Measurements from ENCODE around the gene CAMSAP1.

Gene CAMSAP1

GRCh38 chr9:135787776-135788575 is 119.4 kb downstream of the CAMSAP1 start:
- no CpG with 5 or more reads among the region's 38 CpGs for WGBS, 2 donors (ENCODE audit: extremely low coverage in 2 of 2, insufficient read length in 2 of 2, insufficient replicate concordance in 1 of 2)
- Histone ChIP-seq H3K4me2 (ENCODE audit: insufficient read depth, low read length, poor library complexity, severe bottlenecking) (no peak overlapping the region), H3K23ac (ENCODE audit: low read depth, low read length, poor library complexity) (peak overlapping the region; percentile 16), H4K91ac (ENCODE audit: low read depth, low read length, poor library complexity) (no peak overlapping the region), H2BK5ac (ENCODE audit: low read length) (peak overlapping the region; percentile 53), H3K4me1 (ENCODE audit: control insufficient read depth in 2 of 2, insufficient read depth in 1 of 2, low read depth in 1 of 2, low read length in 2 of 2) (no peaks in the 10 kb centered on the region), H3K14ac (ENCODE audit: low read length) (no peak overlapping the region), H3K27me3 (ENCODE audit: control insufficient read depth in 3 of 3, insufficient read depth in 3 of 3, low read depth in 1 of 3, low read length in 3 of 3) (peaks cover 0 to 54% (median 0%) of the 10 kb centered on the region in 3 experiments), H2BK12ac (ENCODE audit: low read length) (peak overlapping the region; percentile 41), H3K4ac (ENCODE audit: low read length) (no peak overlapping the region), H3K18ac (ENCODE audit: low read length) (peak overlapping the region; percentile 91), H3K9ac (ENCODE audit: low read depth, low read length, poor library complexity) (peak overlapping the region; percentile 2), H3K9me3 (replicated peaks in 1 of 2; ENCODE audit: control insufficient read depth in 2 of 2, insufficient read depth in 1 of 2, low read depth in 1 of 2, low read length in 2 of 2) (no peaks in the 10 kb centered on the region), H2AFZ (ENCODE audit: low read length) (no peak overlapping the region), H2BK120ac (ENCODE audit: low read depth, low read length) (no peak overlapping the region), H3K4me3 (ENCODE audit: low read length in 2 of 2) (no peak overlapping the region), H2AK5ac (ENCODE audit: low read depth, low read length) (peak overlapping the region; percentile 6), H3K27ac (replicated peaks; ENCODE audit: low read length) (no peak overlapping the region), H3K36me3 (replicated peaks in 1 of 2; ENCODE audit: control insufficient read depth in 2 of 2, insufficient read depth in 2 of 2, low read length in 2 of 2) (no peaks in the 10 kb centered on the region), H2BK15ac (ENCODE audit: low read length) (no peak overlapping the region), H3K79me1 (ENCODE audit: low read depth, low read length) (no peaks in the 10 kb centered on the region), H4K8ac (ENCODE audit: low read depth, low read length) (no peak overlapping the region)
- DNase-seq (ENCODE audit: low spot score) = no peak

- Histone ChIP-seq H3K4me2 (ENCODE audit: insufficient read depth, low read length, poor library complexity, severe bottlenecking) (no peak overlapping the region), H4K91ac (ENCODE audit: low read depth, low read length, poor library complexity) (no peak overlapping the region), H2BK15ac (ENCODE audit: low read length) (peak overlapping the region; percentile 83), H3K18ac (ENCODE audit: low read length) (peak overlapping the region; percentile 64), H3K14ac (ENCODE audit: low read length) (peak overlapping the region; percentile 90), H3K4me1 (ENCODE audit: control insufficient read depth in 2 of 2, insufficient read depth in 1 of 2, low read depth in 1 of 2, low read length in 2 of 2) (no peaks in the 10 kb centered on the region), H2BK5ac (ENCODE audit: low read length) (peak overlapping the region; percentile 53), H3K9ac (ENCODE audit: low read depth, low read length, poor library complexity) (peak overlapping the region; percentile 12), H3K27me3 (ENCODE audit: control insufficient read depth in 3 of 3, insufficient read depth in 3 of 3, low read depth in 1 of 3, low read length in 3 of 3) (peaks cover 0 to 57% (median 0%) of the 10 kb centered on the region in 3 experiments), H3K4me3 (ENCODE audit: low read length in 2 of 2) (no peak overlapping the region), H2AFZ (ENCODE audit: low read length) (no peak overlapping the region), H3K23ac (ENCODE audit: low read depth, low read length, poor library complexity) (peak overlapping the region; percentile 80), H3K79me1 (ENCODE audit: low read depth, low read length) (no peaks in the 10 kb centered on the region), H4K8ac (ENCODE audit: low read depth, low read length) (no peak overlapping the region), H2AK5ac (ENCODE audit: low read depth, low read length) (no peak overlapping the region), H3K4ac (ENCODE audit: low read length) (no peak overlapping the region), H3K36me3 (replicated peaks in 1 of 2; ENCODE audit: control insufficient read depth in 2 of 2, insufficient read depth in 2 of 2, low read length in 2 of 2) (no peaks in the 10 kb centered on the region), H2BK120ac (ENCODE audit: low read depth, low read length) (no peak overlapping the region), H3K27ac (replicated peaks; ENCODE audit: low read length) (no peak overlapping the region), H3K9me3 (replicated peaks in 1 of 2; ENCODE audit: control insufficient read depth in 2 of 2, insufficient read depth in 1 of 2, low read depth in 1 of 2, low read length in 2 of 2) (no peaks in the 10 kb centered on the region), H2BK12ac (ENCODE audit: low read length) (peak overlapping the region; percentile 41)
- no CpG with 5 or more reads among the region's 16 CpGs for WGBS, 2 donors (ENCODE audit: extremely low coverage in 2 of 2, insufficient read length in 2 of 2, insufficient replicate concordance in 1 of 2)
- no peak for DNase-seq (ENCODE audit: low spot score)
Measured at GRCh38 chr9:135787317-135787716, 120.0 kb downstream of the CAMSAP1 start.

- Histone ChIP-seq H3K9ac (ENCODE audit: low read depth, low read length, poor library complexity) (no peak overlapping the region), H3K4ac (ENCODE audit: low read length) (peak overlapping the region; percentile 37), H2BK5ac (ENCODE audit: low read length) (peak overlapping the region; percentile 13), H3K27ac (replicated peaks; ENCODE audit: low read length) (no peak overlapping the region), H3K4me3 (ENCODE audit: low read length in 2 of 2) (no peak overlapping the region), H3K27me3 (ENCODE audit: control insufficient read depth in 3 of 3, insufficient read depth in 3 of 3, low read depth in 1 of 3, low read length in 3 of 3) (peaks cover 0 to 61% (median 0%) of the 10 kb centered on the region in 3 experiments), H2AK5ac (ENCODE audit: low read depth, low read length) (peak overlapping the region; percentile 90), H3K18ac (ENCODE audit: low read length) (no peak overlapping the region), H3K79me1 (ENCODE audit: low read depth, low read length) (no peaks in the 10 kb centered on the region), H2BK15ac (ENCODE audit: low read length) (peak overlapping the region; percentile 83), H3K9me3 (replicated peaks in 1 of 2; ENCODE audit: control insufficient read depth in 2 of 2, insufficient read depth in 1 of 2, low read depth in 1 of 2, low read length in 2 of 2) (no peaks in the 10 kb centered on the region), H3K23ac (ENCODE audit: low read depth, low read length, poor library complexity) (peak overlapping the region; percentile 20), H2AFZ (ENCODE audit: low read length) (no peak overlapping the region), H2BK12ac (ENCODE audit: low read length) (peak overlapping the region; percentile 16), H4K91ac (ENCODE audit: low read depth, low read length, poor library complexity) (no peak overlapping the region), H3K4me1 (ENCODE audit: control insufficient read depth in 2 of 2, insufficient read depth in 1 of 2, low read depth in 1 of 2, low read length in 2 of 2) (no peaks in the 10 kb centered on the region), H3K36me3 (replicated peaks in 1 of 2; ENCODE audit: control insufficient read depth in 2 of 2, insufficient read depth in 2 of 2, low read length in 2 of 2) (no peaks in the 10 kb centered on the region), H4K8ac (ENCODE audit: low read depth, low read length) (no peak overlapping the region), H3K14ac (ENCODE audit: low read length) (peak overlapping the region; percentile 71), H3K4me2 (ENCODE audit: insufficient read depth, low read length, poor library complexity, severe bottlenecking) (no peak overlapping the region), H2BK120ac (ENCODE audit: low read depth, low read length) (peak overlapping the region; percentile 31)
- no peak for DNase-seq (ENCODE audit: low spot score)
- no CpG with 5 or more reads among the region's 44 CpGs for WGBS, 2 donors (ENCODE audit: extremely low coverage in 2 of 2, insufficient read length in 2 of 2, insufficient replicate concordance in 1 of 2)
Measured at GRCh38 chr9:135786146-135786690, 121.1 kb downstream of the CAMSAP1 start.

GRCh38 chr9:135785013-135785575 is 122.3 kb downstream of the CAMSAP1 start:
- H3K79me1 ChIP-seq (ENCODE audit: low read depth, low read length) = no peaks in the 10 kb centered on the region
- WGBS, 2 donors (ENCODE audit: extremely low coverage in 2 of 2, insufficient read length in 2 of 2, insufficient replicate concordance in 1 of 2) = no CpG with 5 or more reads among the region's 22 CpGs

More at GRCh38 chr9:135785013-135785575, 122.3 kb downstream of the CAMSAP1 start:
- H3K4ac ChIP-seq (ENCODE audit: low read length) = peak overlapping the region; percentile 53
- peaks cover 0 to 64% (median 0%) of the 10 kb centered on the region in 3 experiments for H3K27me3 ChIP-seq (ENCODE audit: control insufficient read depth in 3 of 3, insufficient read depth in 3 of 3, low read depth in 1 of 3, low read length in 3 of 3)
- H2BK5ac ChIP-seq (ENCODE audit: low read length) = no peak overlapping the region
- no peak overlapping the region for H3K23ac ChIP-seq (ENCODE audit: low read depth, low read length, poor library complexity)
- H3K36me3 ChIP-seq (replicated peaks in 1 of 2; ENCODE audit: control insufficient read depth in 2 of 2, insufficient read depth in 2 of 2, low read length in 2 of 2) = no peaks in the 10 kb centered on the region
- H3K18ac ChIP-seq (ENCODE audit: low read length) = peak overlapping the region; percentile 57
- no peak for DNase-seq (ENCODE audit: low spot score)
- no peaks in the 10 kb centered on the region for H3K4me1 ChIP-seq (ENCODE audit: control insufficient read depth in 2 of 2, insufficient read depth in 1 of 2, low read depth in 1 of 2, low read length in 2 of 2)
- H2AK5ac ChIP-seq (ENCODE audit: low read depth, low read length) = peak overlapping the region; percentile 90
- H3K4me3 ChIP-seq (ENCODE audit: low read length in 2 of 2) = no peak overlapping the region
- H3K27ac ChIP-seq (replicated peaks; ENCODE audit: low read length) = no peak overlapping the region
- no peak overlapping the region for H4K91ac ChIP-seq (ENCODE audit: low read depth, low read length, poor library complexity)
- H2BK15ac ChIP-seq (ENCODE audit: low read length) = peak overlapping the region; percentile 43
- H3K14ac ChIP-seq (ENCODE audit: low read length) = peak overlapping the region; percentile 38
- H2BK120ac ChIP-seq (ENCODE audit: low read depth, low read length) = peak overlapping the region; percentile 31
- H3K9me3 ChIP-seq (replicated peaks in 1 of 2; ENCODE audit: control insufficient read depth in 2 of 2, insufficient read depth in 1 of 2, low read depth in 1 of 2, low read length in 2 of 2) = no peaks in the 10 kb centered on the region
- H2BK12ac ChIP-seq (ENCODE audit: low read length) = peak overlapping the region; percentile 16
- H4K8ac ChIP-seq (ENCODE audit: low read depth, low read length) = no peak overlapping the region
- no peak overlapping the region for H3K4me2 ChIP-seq (ENCODE audit: insufficient read depth, low read length, poor library complexity, severe bottlenecking)
- H2AFZ ChIP-seq (ENCODE audit: low read length) = no peak overlapping the region
- H3K9ac ChIP-seq (ENCODE audit: low read depth, low read length, poor library complexity) = no peak overlapping the region
